ENCODE data around the gene LPAR1.

The LPAR1 gene

DNA sequence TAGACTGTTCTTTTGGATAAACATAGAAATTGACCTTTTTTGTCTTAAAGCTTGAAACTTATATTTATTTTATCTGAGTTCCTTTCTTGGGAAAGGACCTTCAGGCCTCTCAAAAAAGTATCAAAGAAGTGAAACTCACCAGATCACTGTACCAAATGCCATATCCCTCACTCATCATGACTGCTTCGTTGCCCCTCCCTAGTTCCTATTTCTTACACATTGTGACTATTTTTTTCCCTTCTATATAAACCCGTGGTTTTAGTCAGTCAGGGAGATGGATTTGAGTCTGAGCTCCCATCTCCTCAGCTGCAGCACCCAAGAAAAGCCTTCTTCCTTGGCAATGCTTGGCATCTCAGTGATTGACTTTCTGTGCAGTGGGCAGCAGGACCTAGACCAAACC is 129.4 kb downstream of the LPAR1 start:
- Histone ChIP-seq H3K9ac (no peak overlapping the region), H3K9me3 (replicated peaks in 1 of 11) (peaks cover 34 to 56% (median 36%) of the 10 kb centered on the region in 11 experiments), H3K27me3 (no peaks in the 10 kb centered on the region), H3K4me1 (no peaks in the 10 kb centered on the region; a peak in 1 of 20 replicates), H4K20me1 (no peaks in the 10 kb centered on the region), H3K27ac (no peak overlapping the region), H3K4me3 (no peak overlapping the region; a peak in 1 of 20 replicates), H3K4me2 (no peak overlapping the region), H3K36me3 (0 out of 22 replicates have a peak, but pooled peaks cover 0 to 7% (median 0%) of the 10 kb centered on the region in 11 experiments)
- no peak for TF ChIP-seq Cebpa-rat (IDR thresholded peaks at IDR 0.05)

DNA sequence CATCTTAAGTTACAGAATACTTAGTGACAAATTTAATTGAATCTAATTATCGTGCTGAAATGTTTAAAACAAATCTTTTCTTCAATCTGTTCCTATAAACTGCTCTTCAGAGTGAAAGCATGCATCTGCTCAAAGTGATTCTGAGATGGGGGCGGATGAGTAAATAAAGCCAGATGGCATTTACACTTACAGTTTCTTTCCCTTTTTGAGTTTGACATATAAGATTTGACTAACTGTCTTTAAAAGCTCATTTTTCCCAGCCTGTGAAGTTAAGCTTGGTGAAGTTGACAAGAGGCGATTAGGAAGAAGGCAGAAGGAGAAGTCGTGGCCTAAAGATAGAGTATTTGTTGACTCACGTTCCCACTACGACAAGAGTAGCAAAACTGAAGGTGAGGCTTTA is 137.4 kb downstream of the LPAR1 start:
- Histone ChIP-seq H3K4me3 (no peak overlapping the region), H3K4me1 (peaks cover 0 to 9% (median 0%) of the 10 kb centered on the region in 10 experiments; a peak in 2 of 20 replicates), H3K9me3 (replicated peaks in 1 of 11) (peaks cover 20 to 51% (median 27%) of the 10 kb centered on the region in 11 experiments), H4K20me1 (no peaks in the 10 kb centered on the region), H3K4me2 (no peak overlapping the region; a peak in 2 of 22 replicates), H3K27ac (no peak overlapping the region), H3K9ac (no peak overlapping the region), H3K27me3 (no peaks in the 10 kb centered on the region), H3K36me3 (0 out of 22 replicates have a peak, but pooled peaks cover 0 to 4% (median 0%) of the 10 kb centered on the region in 11 experiments)
- no peak for TF ChIP-seq Cebpa-rat (IDR thresholded peaks at IDR 0.05)

DNA sequence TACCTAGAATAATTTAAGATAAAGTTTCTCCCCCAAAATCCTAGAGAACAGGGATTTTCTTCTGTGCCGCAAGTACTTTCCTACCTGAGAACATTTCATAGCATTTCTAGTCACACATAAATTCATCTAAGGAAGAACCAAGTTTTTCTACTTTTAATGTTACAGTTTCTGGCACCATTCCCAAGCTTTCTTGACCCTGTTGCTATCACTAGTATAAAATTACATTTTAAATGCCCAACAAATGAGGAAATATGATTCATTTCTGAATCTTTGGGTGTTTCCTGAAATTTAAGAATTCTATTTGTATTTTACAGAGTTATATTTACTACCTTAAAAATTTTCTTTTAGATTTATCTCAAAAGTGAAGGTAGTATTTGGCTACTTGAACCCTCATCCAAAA is 137.8 kb downstream of the LPAR1 start:
- Histone ChIP-seq H3K27me3 (no peaks in the 10 kb centered on the region), H3K9ac (no peak overlapping the region), H3K9me3 (replicated peaks in 1 of 11) (peaks cover 20 to 51% (median 27%) of the 10 kb centered on the region in 11 experiments), H3K4me3 (no peak overlapping the region), H3K27ac (no peak overlapping the region), H4K20me1 (no peaks in the 10 kb centered on the region), H3K4me2 (peak overlapping the region in 1 of 11 experiments; percentile 5; a peak in 2 of 22 replicates), H3K36me3 (0 out of 22 replicates have a peak, but pooled peaks cover 0 to 4% (median 0%) of the 10 kb centered on the region in 11 experiments), H3K4me1 (peaks cover 0 to 9% (median 0%) of the 10 kb centered on the region in 10 experiments; a peak in 2 of 20 replicates)
- TF ChIP-seq Cebpa-rat (IDR thresholded peaks at IDR 0.05), result no peak

DNA sequence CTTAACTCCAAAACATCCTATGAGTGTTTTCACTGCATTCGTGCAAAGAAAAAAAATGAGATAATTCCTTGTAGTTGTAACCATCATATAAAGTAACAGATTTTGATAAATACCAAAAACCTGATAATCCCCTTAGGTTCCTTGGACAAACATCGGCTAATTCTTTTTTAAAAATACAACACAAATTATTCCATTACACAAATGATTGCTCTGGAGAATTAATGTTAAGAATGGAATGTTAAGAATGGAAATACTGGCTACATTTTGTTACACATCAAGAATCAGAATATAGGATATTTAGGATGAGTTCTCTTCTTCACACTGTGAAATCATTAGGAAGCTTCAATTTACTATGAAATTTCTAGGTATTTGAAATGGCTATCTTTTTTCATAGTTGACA is 139.4 kb downstream of the LPAR1 start:
- Histone ChIP-seq H3K9ac (no peak overlapping the region), H3K27ac (no peak overlapping the region), H3K4me2 (no peak overlapping the region), H4K20me1 (no peaks in the 10 kb centered on the region), H3K9me3 (replicated peaks in 1 of 11) (peaks cover 20 to 48% (median 27%) of the 10 kb centered on the region in 11 experiments), H3K36me3 (0 out of 22 replicates have a peak, but pooled peaks cover 0 to 4% (median 0%) of the 10 kb centered on the region in 11 experiments), H3K27me3 (no peaks in the 10 kb centered on the region), H3K4me1 (peaks cover 0 to 9% (median 0%) of the 10 kb centered on the region in 10 experiments; a peak in 2 of 20 replicates), H3K4me3 (no peak overlapping the region)
- TF ChIP-seq Cebpa-rat (IDR thresholded peaks at IDR 0.05), result no peak

DNA sequence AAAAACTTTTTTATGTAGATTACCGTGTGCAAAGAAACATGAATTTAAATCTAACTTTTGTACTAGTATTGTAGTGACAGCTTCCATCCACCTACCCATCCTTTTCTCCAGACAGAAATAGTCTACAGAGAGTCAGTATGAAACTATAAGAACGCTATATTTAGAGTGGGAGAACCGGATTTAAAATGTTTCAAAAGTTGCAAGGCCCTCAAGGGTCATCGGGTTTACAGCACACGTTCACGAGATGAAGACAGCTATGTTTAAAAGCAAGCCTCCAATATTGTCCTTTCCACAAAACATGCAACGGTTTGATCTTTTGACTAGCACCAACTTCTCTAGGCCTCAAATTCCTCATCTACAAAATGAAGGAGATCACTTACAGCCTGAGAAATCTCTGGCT is 139.9 kb downstream of the LPAR1 start:
- Histone ChIP-seq H3K27me3 (no peaks in the 10 kb centered on the region), H3K9ac (no peak overlapping the region), H3K4me3 (no peak overlapping the region), H3K9me3 (replicated peaks in 1 of 11) (peaks cover 20 to 43% (median 26%) of the 10 kb centered on the region in 11 experiments), H4K20me1 (no peaks in the 10 kb centered on the region), H3K4me1 (peaks cover 0 to 9% (median 0%) of the 10 kb centered on the region in 10 experiments; a peak in 2 of 20 replicates), H3K27ac (no peak overlapping the region), H3K36me3 (0 out of 22 replicates have a peak, but pooled peaks cover 0 to 4% (median 0%) of the 10 kb centered on the region in 11 experiments), H3K4me2 (no peak overlapping the region)
- no peak for TF ChIP-seq Cebpa-rat (IDR thresholded peaks at IDR 0.05)

DNA sequence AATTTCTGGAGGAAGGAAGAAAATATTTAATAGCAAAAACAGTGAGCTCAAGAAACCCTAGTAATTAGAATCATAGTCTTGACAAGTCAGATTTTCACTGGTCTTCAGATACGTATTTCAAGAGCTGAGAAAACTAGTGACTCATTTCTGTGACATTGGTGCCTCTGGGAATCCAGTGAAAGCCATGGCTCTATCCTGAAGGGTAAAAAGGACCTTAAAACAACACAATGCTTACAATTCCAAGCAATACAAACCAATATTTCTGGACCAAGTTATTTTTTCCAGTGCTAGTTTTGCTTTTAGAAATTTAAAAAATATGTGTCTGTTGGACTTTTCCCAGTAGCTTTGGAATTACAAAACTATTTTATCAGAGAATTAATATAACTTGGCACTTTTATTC is 140.3 kb downstream of the LPAR1 start:
- H3K9me3 ChIP-seq (replicated peaks in 1 of 11), result peaks cover 16 to 39% (median 26%) of the 10 kb centered on the region in 11 experiments
- H3K36me3 ChIP-seq, result 0 out of 22 replicates have a peak, but pooled peaks cover 0 to 4% (median 0%) of the 10 kb centered on the region in 11 experiments
- no peaks in the 10 kb centered on the region for H3K27me3 ChIP-seq
- peaks cover 0 to 9% (median 0%) of the 10 kb centered on the region in 10 experiments; a peak in 2 of 20 replicates for H3K4me1 ChIP-seq
- H3K4me2 ChIP-seq, result no peak overlapping the region
- no peak overlapping the region for H3K27ac ChIP-seq
- no peaks in the 10 kb centered on the region for H4K20me1 ChIP-seq
- H3K9ac ChIP-seq, result no peak overlapping the region
- no peak overlapping the region for H3K4me3 ChIP-seq
- TF ChIP-seq Cebpa-rat (IDR thresholded peaks at IDR 0.05), result no peak

DNA sequence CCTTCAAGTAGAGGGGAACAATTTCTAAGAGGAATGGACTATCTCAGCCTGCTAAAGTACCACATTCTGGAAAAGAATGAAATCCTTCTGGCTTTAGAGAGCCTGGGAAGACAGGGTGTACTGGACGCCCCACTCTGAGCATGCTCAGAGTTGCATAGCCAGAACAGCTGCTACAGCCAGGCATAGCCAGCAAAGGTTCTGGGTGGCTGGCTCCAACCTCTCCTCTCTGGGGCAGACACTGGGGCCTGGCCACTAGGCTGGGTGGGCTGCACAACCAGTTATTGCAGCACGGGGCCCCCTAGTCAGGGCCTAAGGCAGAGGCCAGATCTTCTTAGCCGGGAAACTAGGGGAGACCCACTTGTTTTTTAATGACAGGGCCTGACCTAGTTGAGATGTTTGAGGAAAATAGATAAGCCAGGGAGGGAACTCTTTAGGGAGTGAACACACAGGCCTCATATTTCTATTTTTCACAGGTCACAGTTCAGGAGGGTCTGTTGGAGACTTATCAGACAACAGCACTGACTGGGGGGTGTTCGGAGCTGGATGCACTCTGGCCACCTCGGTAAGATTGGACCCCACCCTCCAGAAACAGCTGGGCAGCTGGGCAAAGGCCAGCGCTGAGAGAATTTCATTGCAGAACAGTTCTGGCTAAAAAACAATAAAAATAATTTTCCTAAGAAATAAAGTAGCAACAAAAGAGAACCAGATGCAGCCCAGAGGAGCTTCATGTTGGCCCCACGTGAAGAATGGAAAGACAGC is 142.9 kb downstream of the LPAR1 start:
- Histone ChIP-seq H3K27me3 (no peaks in the 10 kb centered on the region), H3K9ac (no peak overlapping the region), H3K36me3 (no peaks in the 10 kb centered on the region), H3K27ac (no peak overlapping the region), H3K9me3 (replicated peaks in 1 of 11) (peaks cover 0 to 20% (median 7%) of the 10 kb centered on the region in 11 experiments; a peak in 8 of 22 replicates), H3K4me3 (no peak overlapping the region), H3K4me2 (no peak overlapping the region), H4K20me1 (no peaks in the 10 kb centered on the region), H3K4me1 (peaks cover 0 to 13% (median 0%) of the 10 kb centered on the region in 10 experiments; a peak in 4 of 20 replicates)
- no peak for TF ChIP-seq Cebpa-rat (IDR thresholded peaks at IDR 0.05)

DNA sequence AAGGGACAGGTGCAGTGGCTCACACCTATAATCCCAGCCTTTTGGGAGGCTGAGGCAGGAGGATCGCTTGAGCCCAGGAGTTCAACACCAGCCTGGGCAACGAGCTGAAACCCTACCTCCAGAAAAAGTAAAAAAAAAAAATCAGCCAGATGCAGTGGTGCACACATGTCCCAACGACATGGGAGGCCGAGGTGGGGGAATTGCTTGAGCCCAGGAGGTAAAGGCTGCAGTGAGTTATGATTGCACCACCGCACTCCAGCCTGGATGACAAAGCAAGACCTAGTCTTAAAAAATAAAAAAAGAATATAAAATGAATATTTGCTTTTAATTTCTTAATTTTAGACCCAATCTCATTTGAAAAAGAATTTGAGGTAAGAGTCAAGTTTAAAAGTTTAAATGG is 143.5 kb downstream of the LPAR1 start:
- peaks cover 0 to 12% (median 0%) of the 10 kb centered on the region in 10 experiments; a peak in 3 of 20 replicates for H3K4me1 ChIP-seq
- H3K4me2 ChIP-seq, result no peak overlapping the region
- H3K4me3 ChIP-seq, result no peak overlapping the region
- H3K36me3 ChIP-seq, result no peaks in the 10 kb centered on the region
- no peaks in the 10 kb centered on the region for H4K20me1 ChIP-seq
- H3K27ac ChIP-seq, result no peak overlapping the region
- H3K9me3 ChIP-seq (replicated peaks in 1 of 11), result peaks cover 0 to 20% (median 7%) of the 10 kb centered on the region in 11 experiments; a peak in 8 of 22 replicates
- TF ChIP-seq Cebpa-rat (IDR thresholded peaks at IDR 0.05), result no peak
- H3K27me3 ChIP-seq, result no peaks in the 10 kb centered on the region
- no peak overlapping the region for H3K9ac ChIP-seq

DNA sequence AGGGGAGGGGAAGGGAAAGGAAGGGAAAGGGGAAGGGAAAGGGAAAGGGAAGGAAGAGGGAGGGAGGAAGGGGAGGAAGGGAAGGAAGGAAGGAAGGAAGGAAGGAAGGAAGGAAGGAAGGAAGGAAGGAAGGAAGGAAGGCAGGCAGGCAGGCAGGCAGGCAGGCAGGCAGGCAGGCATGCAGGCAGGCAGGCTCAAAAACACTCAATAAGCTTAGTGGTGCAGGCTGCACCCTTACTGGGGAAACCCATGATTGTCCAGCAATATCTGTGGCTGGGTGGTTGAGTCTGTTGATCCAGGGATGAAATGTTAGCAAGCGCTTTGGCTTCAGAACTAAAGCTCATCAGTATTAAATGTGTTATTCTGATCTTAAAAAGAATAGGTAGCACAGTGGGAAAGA is 145.6 kb downstream of the LPAR1 start:
- Histone ChIP-seq H3K9me3 (replicated peaks in 1 of 11) (peaks cover 0 to 16% (median 7%) of the 10 kb centered on the region in 11 experiments; a peak in 8 of 22 replicates), H3K9ac (no peak overlapping the region), H3K27me3 (no peaks in the 10 kb centered on the region), H3K36me3 (no peaks in the 10 kb centered on the region), H3K27ac (no peak overlapping the region; a peak in 1 of 22 replicates), H4K20me1 (no peaks in the 10 kb centered on the region), H3K4me3 (no peak overlapping the region), H3K4me2 (no peak overlapping the region), H3K4me1 (peaks cover 0 to 12% (median 0%) of the 10 kb centered on the region in 10 experiments; a peak in 3 of 20 replicates)
- no peak for TF ChIP-seq Cebpa-rat (IDR thresholded peaks at IDR 0.05)
